ENCODE results near the gene WNT1.

The WNT1 gene

GRCh38 chr12:48982397-48983080 lies 4.4 kb downstream of the WNT1 start:
- no peak overlapping the region for H3K4me3 ChIP-seq (ENCODE audit: low read depth, low read length)
- peaks cover 23% of the 10 kb centered on the region for H3K4me1 ChIP-seq
- H3K27ac ChIP-seq = no peak overlapping the region
- H2AFZ ChIP-seq = no peak overlapping the region
- H3K9ac ChIP-seq = no peak overlapping the region
- no peaks in the 10 kb centered on the region for H3K79me2 ChIP-seq
- H3K4me2 ChIP-seq (ENCODE audit: low read length) = no peak overlapping the region
- no peaks in the 10 kb centered on the region for H3K9me3 ChIP-seq (ENCODE audit: control insufficient read depth, low read length)
- H3K27me3 ChIP-seq (ENCODE audit: control insufficient read depth, insufficient read depth, low read length) = peaks cover 12% of the 10 kb centered on the region
- no peaks in the 10 kb centered on the region for H3K36me3 ChIP-seq (ENCODE audit: control insufficient read depth, insufficient read depth, low read length)
- no peak for TF ChIP-seq CTCF (IDR thresholded peaks at IDR 0.05)

GRCh38 chr12:48985475-48985897 lies 7.4 kb downstream of the WNT1 start:
- H2AFZ ChIP-seq = no peak overlapping the region
- no peaks in the 10 kb centered on the region for H3K36me3 ChIP-seq (ENCODE audit: control insufficient read depth, insufficient read depth, low read length)
- no peak overlapping the region for H3K27ac ChIP-seq
- peaks cover 4% of the 10 kb centered on the region for H3K4me1 ChIP-seq
- no peaks in the 10 kb centered on the region for H3K27me3 ChIP-seq (ENCODE audit: control insufficient read depth, insufficient read depth, low read length)
- no peak overlapping the region for H3K9ac ChIP-seq
- H3K4me3 ChIP-seq (ENCODE audit: low read depth, low read length) = no peak overlapping the region
- no peaks in the 10 kb centered on the region for H3K79me2 ChIP-seq
- H3K9me3 ChIP-seq (ENCODE audit: control insufficient read depth, low read length) = no peaks in the 10 kb centered on the region
- no peak for TF ChIP-seq CTCF (IDR thresholded peaks at IDR 0.05)
- no peak overlapping the region for H3K4me2 ChIP-seq (ENCODE audit: low read length)

- no peak overlapping the region for H2AFZ ChIP-seq
- no peaks in the 10 kb centered on the region for H3K27me3 ChIP-seq (ENCODE audit: control insufficient read depth, insufficient read depth, low read length)
- H3K9ac ChIP-seq = no peak overlapping the region
- no peak for TF ChIP-seq CTCF (IDR thresholded peaks at IDR 0.05)
- H3K79me2 ChIP-seq = no peaks in the 10 kb centered on the region
- H3K4me3 ChIP-seq (ENCODE audit: low read depth, low read length) = no peak overlapping the region
- H3K36me3 ChIP-seq (ENCODE audit: control insufficient read depth, insufficient read depth, low read length) = no peaks in the 10 kb centered on the region
- H3K4me1 ChIP-seq = peaks cover 4% of the 10 kb centered on the region
- H3K27ac ChIP-seq = no peak overlapping the region
- no peak overlapping the region for H3K4me2 ChIP-seq (ENCODE audit: low read length)
- no peaks in the 10 kb centered on the region for H3K9me3 ChIP-seq (ENCODE audit: control insufficient read depth, low read length)
Measured at GRCh38 chr12:48985901-48986300, 7.8 kb downstream of the WNT1 start.

GRCh38 chr12:48986720-48987291 lies 8.7 kb downstream of the WNT1 start:
- Histone ChIP-seq H3K36me3 (ENCODE audit: control insufficient read depth, insufficient read depth, low read length) (no peaks in the 10 kb centered on the region), H3K9ac (no peak overlapping the region), H3K4me1 (no peaks in the 10 kb centered on the region), H3K27me3 (ENCODE audit: control insufficient read depth, insufficient read depth, low read length) (no peaks in the 10 kb centered on the region), H3K79me2 (no peaks in the 10 kb centered on the region), H3K9me3 (ENCODE audit: control insufficient read depth, low read length) (no peaks in the 10 kb centered on the region), H2AFZ (no peak overlapping the region), H3K27ac (no peak overlapping the region), H3K4me3 (ENCODE audit: low read depth, low read length) (no peak overlapping the region), H3K4me2 (ENCODE audit: low read length) (no peak overlapping the region)
- TF ChIP-seq CTCF (IDR thresholded peaks at IDR 0.05) = no peak
